ENCODE results near the gene CNTN4.

DNA sequence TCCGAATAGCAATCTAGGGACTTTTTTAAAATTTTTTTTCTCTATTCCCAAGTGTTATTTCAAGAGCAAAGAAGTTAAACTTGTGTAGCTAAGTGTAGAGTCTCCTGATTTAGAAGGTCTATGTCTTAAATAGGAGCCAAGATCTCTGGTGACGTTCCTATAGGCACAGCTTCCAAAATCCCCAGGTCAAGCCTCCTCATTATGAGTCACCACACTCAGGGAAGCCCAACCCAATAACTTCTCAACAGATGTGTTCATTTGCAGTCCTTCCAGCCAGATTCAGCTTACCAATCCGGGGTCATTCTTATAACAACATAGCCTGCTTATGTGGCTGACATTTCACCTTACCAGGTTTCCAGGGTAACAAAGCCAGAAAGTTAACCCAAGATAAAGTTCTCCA is 741.2 kb downstream of the CNTN4 start:
- TF ChIP-seq, protein P1, sequence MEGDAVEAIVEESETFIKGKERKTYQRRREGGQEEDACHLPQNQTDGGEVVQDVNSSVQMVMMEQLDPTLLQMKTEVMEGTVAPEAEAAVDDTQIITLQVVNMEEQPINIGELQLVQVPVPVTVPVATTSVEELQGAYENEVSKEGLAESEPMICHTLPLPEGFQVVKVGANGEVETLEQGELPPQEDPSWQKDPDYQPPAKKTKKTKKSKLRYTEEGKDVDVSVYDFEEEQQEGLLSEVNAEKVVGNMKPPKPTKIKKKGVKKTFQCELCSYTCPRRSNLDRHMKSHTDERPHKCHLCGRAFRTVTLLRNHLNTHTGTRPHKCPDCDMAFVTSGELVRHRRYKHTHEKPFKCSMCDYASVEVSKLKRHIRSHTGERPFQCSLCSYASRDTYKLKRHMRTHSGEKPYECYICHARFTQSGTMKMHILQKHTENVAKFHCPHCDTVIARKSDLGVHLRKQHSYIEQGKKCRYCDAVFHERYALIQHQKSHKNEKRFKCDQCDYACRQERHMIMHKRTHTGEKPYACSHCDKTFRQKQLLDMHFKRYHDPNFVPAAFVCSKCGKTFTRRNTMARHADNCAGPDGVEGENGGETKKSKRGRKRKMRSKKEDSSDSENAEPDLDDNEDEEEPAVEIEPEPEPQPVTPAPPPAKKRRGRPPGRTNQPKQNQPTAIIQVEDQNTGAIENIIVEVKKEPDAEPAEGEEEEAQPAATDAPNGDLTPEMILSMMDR (IDR thresholded peaks at IDR 0.05; ENCODE audit: low read depth, low read length): no peak
- TF ChIP-seq EZH2phosphoT487 (IDR thresholded peaks at IDR 0.05; ENCODE audit: low read depth): no peak

All from OCI-LY3 (cell line).